Activated T-helper 2 cell treated with anti-CD3 and anti-CD28 coated beads, Interferon-gamma antibody, Interleukin-2, Interleukin-4, amounts not matched to agents 10 μg/mL and 5 μg/mL and 100 μg/mL, durations not matched to agents 14 hours and 24 hours and 36 hours (primary cell): ENCODE data around the gene DBNL. TPM values are rescaled to one million over a fixed set of nuclear protein-coding genes. Genes with fewer than 3 reads are reported as not detected.

Source experiments
- DNase-seq: peaks from one replicate; pipeline ENCODE4 v3.0.0; 2021; ENCODE audit warnings: low spot score
- H3K27ac Mint-ChIP-seq: one replicate; pipeline ENCODE4 v1.8.0; 2021; ENCODE audit warnings: mixed read lengths
- H3K27me3 Mint-ChIP-seq: one replicate; pipeline ENCODE4 v1.8.0; 2021; ENCODE audit warnings: low read depth, mixed read lengths
- H3K36me3 Mint-ChIP-seq: one replicate; pipeline ENCODE4 v1.8.0; 2021; ENCODE audit warnings: low read depth, mixed read lengths
- H3K4me1 Mint-ChIP-seq: one replicate; pipeline ENCODE4 v1.8.0; 2021; ENCODE audit warnings: low read depth, mixed read lengths
- H3K4me3 Mint-ChIP-seq: one replicate; pipeline ENCODE4 v1.8.0; 2021; ENCODE audit warnings: low read depth, mild to moderate bottlenecking, moderate library complexity, mixed read lengths
- H3K9me3 Mint-ChIP-seq: one replicate; pipeline ENCODE4 v1.8.0; 2021; ENCODE audit warnings: mixed read lengths
- intact Hi-C: fragments of 100-400 bp; cut with micrococcal nuclease; formaldehyde crosslinking; loops from one replicate; pipeline ENCODE4 v1.15.1; 2023
- total RNA-seq: library from RNA; stranded (reverse); gene quantifications from 2 replicates; pipeline ENCODE4 v1.2.3, GENCODE V29; 2022

The DBNL gene
- total RNA-seq, 1 donor from 2014 or later: 143 TPM

DNA sequence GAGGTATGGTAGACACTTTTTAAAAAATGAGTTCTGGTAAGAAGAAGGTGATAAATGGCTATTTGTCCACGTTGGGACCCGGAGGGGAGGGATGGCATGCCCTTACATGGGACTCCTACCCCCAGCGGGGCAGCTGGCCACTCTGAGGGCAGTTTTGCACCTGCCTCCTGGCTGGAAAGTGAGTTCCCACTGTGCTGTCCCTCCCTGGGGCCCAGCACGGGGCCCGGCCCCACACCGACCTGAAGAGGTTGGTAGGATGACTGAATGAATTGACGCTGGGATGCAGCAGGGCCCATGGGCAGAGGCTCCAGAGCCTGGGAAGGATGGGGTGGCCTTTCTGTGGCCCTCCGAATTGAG lies 59.0 kb downstream of the DBNL start:
- Mint-ChIP-seq H3K27ac (peak overlapping the region; percentile 38), H3K9me3 (no peaks in the 10 kb centered on the region), H3K4me1 (peaks cover 11% of the 10 kb centered on the region), H3K36me3 (peaks cover 3% of the 10 kb centered on the region), H3K4me3 (peak overlapping the region; percentile 75), H3K27me3 (peaks cover 5% of the 10 kb centered on the region)
- intact Hi-C loops: no loop called here
- no peak for DNase-seq

DNA sequence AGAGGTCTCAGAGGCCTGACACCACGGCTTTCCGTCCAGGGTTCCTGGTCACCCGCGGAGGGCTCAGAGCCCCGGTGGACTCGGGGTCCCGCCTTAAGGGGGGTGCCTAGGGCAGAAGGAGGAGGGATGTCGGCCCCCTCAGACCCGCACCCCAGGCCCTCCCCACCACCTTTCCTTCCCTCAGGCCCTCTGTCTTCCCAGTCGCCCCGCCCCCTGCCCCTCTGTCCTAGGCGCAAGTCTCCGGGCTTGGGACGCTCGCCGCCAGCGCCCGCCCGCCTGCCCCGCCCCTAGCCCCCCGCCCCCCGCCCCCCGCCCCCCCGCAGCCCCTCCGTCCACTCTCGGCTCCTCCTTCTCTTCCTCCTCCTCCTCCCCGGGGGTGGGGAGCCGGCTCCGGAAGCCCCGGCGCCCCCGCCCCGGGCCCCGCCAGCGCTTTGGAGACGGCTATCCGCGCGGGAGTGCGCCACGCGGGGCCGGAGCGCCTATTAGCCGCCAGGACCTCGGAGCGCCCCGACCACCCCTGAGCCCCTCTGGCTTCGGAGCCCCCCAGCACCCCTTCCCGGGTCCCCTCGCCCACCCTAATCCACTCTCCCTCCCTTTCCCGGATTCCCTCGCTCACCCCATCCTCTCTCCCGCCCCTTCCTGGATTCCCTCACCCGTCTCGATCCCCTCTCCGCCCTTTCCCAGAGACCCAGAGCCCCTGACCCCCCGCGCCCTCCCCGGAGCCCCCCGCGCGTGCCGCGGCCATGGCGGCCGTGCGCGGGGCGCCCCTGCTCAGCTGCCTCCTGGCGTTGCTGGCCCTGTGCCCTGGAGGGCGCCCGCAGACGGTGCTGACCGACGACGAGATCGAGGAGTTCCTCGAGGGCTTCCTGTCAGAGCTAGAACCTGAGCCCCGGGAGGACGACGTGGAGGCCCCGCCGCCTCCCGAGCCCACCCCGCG lies 59.7 kb downstream of the DBNL start, which contains the start of gene AEBP1:
AEBP1 (plus strand) TSS at position 423 of the 937 bp plus-strand sequence; CDS start at position 744, 321 bp downstream.
- Mint-ChIP-seq H3K36me3 (peaks cover 3% of the 10 kb centered on the region), H3K27ac (peak within 1 kb of the TSS; percentile 38), H3K4me3 (peak within 1 kb of the TSS; percentile 79), H3K9me3 (no peaks in the 10 kb centered on the region), H3K27me3 (peaks cover 5% of the 10 kb centered on the region), H3K4me1 (peaks cover 11% of the 10 kb centered on the region)
- DNase-seq: no peak
- intact Hi-C loops: no loop called here

DNA sequence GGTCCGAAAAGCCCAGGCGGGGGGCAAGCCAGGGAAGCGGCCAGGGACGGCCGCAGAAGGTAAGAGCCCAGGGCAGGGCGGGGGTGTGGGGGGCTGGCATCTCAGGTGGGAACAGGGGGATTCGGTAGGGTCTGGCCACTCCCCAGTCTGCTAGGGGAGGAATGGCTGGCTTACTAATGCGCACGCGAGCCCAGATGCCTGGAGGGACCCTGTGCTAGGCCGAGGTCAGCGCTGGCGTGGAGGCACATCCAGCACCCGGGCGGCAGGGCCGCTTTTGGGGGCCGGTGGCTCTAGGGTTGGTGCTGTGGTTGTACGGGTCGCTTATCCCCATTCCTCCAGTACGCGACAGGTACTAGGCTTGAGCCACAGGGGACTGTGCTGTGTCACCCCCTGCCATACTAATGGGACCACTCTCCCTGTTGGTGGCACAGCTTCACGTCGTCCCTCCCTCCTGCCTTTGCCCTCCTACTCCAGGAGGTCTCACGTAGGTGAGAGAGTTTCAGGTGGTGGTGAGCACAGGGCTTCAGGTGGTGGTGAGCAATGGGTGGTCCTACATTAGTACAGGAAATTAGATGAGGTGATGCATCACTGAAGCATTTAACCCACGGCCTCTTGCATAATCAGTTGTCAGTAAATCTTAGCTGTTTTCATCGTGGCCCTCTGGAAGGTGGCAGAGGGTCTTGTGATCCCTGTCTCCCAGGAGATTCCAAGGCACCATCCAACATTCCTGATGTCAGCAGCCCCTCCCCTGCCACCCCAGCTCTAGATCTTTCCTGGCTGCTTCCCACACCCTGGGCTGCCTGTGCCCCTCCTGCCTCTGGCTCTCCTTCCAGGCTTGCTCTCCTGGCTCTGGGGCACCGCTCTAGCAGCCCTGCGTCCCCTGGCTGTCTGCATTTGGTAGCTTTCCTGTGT lies 60.6 kb downstream of the DBNL start:
- no peak for DNase-seq
- intact Hi-C loops: no loop called here
- peak overlapping the region; percentile 38 for H3K27ac Mint-ChIP-seq
- H3K9me3 Mint-ChIP-seq: no peaks in the 10 kb centered on the region
- peaks cover 9% of the 10 kb centered on the region for H3K4me1 Mint-ChIP-seq
- H3K36me3 Mint-ChIP-seq: peaks cover 3% of the 10 kb centered on the region
- H3K4me3 Mint-ChIP-seq: peak overlapping the region; percentile 79
- peaks cover 5% of the 10 kb centered on the region for H3K27me3 Mint-ChIP-seq

DNA sequence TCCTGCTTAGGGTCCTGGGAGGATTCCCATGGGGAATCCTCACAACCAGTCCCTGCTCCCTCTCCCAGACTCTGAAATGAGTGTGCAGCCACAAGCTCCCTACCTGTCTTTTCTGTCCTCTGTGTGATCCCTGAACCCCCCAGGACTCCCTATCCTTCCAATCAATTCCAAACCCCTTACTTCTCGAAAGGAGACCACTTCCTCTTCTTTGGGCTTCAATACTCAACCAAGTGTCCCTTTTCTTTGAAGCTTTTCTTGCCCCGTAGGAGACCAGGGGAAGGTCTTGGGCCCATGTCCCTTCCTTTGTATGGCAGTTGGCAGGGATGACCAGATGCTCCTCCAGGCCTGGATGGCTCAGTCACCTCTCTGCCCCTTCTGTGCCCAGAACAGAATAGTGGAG lies 61.3 kb downstream of the DBNL start:
- Mint-ChIP-seq H3K36me3 (peaks cover 3% of the 10 kb centered on the region), H3K27ac (peak overlapping the region; percentile 38), H3K27me3 (peaks cover 5% of the 10 kb centered on the region), H3K4me3 (peak overlapping the region; percentile 69), H3K4me1 (peaks cover 9% of the 10 kb centered on the region), H3K9me3 (no peaks in the 10 kb centered on the region)
- intact Hi-C loops: no loop called here
- DNase-seq: no peak

DNA sequence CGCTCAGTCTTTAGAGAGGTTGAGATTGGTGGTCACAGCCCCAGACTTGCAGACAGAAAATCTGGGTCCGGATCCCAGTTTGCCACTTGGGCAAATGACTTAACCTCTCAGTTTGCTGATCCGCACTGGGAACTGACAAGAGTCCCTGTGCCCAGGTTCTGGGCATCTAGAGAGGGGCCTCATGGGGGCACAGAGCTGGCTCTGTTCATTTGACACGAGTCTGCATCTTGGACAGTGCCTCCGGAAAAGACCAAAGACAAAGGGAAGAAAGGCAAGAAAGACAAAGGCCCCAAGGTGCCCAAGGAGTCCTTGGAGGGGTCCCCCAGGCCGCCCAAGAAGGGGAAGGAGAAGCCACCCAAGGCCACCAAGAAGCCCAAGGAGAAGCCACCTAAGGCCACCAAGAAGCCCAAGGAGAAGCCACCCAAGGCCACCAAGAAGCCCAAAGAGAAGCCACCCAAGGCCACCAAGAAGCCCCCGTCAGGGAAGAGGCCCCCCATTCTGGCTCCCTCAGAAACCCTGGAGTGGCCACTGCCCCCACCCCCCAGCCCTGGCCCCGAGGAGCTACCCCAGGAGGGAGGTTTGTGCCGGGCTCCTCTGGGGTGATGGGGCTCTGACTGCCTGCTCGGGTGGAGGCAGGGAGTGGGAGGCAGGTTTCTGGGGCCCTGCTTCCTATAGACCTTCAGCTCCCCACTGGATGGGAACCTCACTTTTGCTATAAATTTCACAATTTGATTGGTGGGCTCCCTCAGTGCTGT lies 62.0 kb downstream of the DBNL start:
- H3K4me3 Mint-ChIP-seq: peak overlapping the region; percentile 69

DNA sequence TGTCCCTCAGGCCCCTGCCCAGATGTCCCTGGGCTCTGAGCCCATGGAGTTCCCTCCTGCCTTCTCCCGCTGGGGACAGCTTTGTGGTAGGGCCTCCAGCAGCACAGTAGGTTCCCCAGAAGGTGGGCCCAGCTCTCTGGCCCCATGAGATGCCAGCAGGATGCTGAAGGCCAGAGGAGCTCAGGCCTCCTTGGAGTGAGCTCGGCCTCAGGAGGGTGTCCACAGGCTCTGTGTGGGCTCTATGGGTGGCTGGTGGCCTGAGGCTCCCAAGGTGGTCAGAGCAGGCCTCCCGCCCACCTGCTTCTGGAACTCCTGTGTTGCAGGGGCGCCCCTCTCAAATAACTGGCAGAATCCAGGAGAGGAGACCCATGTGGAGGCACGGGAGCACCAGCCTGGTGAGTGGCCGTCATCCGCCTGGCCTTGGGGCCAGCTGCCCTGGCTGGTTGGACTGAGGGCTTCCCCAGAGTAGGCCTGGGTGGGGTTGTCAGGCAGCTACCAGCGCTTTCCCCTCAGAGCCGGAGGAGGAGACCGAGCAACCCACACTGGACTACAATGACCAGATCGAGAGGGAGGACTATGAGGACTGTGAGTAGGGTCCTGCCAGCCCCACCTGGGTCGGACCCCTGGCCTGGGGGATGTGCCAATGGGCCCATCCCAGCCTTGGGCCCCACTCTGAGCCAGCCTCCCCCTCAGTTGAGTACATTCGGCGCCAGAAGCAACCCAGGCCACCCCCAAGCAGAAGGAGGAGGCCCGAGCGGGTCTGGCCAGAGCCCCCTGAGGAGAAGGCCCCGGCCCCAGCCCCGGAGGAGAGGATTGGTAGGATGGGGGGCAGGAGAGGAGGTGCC lies 62.8 kb downstream of the DBNL start:
- no peak for DNase-seq
- Mint-ChIP-seq H3K36me3 (peaks cover 8% of the 10 kb centered on the region), H3K4me3 (no peak overlapping the region), H3K9me3 (no peaks in the 10 kb centered on the region), H3K4me1 (peaks cover 9% of the 10 kb centered on the region), H3K27me3 (peaks cover 5% of the 10 kb centered on the region), H3K27ac (no peak overlapping the region)
- intact Hi-C loops: no loop called here

More for the DNA sequence above, 62.0 kb downstream of the DBNL start:
- H3K36me3 Mint-ChIP-seq: peaks cover 3% of the 10 kb centered on the region
- intact Hi-C loops: no loop called here
- peaks cover 9% of the 10 kb centered on the region for H3K4me1 Mint-ChIP-seq
- H3K27me3 Mint-ChIP-seq: peaks cover 5% of the 10 kb centered on the region
- H3K9me3 Mint-ChIP-seq: no peaks in the 10 kb centered on the region
- H3K27ac Mint-ChIP-seq: no peak overlapping the region
- DNase-seq: no peak

DNA sequence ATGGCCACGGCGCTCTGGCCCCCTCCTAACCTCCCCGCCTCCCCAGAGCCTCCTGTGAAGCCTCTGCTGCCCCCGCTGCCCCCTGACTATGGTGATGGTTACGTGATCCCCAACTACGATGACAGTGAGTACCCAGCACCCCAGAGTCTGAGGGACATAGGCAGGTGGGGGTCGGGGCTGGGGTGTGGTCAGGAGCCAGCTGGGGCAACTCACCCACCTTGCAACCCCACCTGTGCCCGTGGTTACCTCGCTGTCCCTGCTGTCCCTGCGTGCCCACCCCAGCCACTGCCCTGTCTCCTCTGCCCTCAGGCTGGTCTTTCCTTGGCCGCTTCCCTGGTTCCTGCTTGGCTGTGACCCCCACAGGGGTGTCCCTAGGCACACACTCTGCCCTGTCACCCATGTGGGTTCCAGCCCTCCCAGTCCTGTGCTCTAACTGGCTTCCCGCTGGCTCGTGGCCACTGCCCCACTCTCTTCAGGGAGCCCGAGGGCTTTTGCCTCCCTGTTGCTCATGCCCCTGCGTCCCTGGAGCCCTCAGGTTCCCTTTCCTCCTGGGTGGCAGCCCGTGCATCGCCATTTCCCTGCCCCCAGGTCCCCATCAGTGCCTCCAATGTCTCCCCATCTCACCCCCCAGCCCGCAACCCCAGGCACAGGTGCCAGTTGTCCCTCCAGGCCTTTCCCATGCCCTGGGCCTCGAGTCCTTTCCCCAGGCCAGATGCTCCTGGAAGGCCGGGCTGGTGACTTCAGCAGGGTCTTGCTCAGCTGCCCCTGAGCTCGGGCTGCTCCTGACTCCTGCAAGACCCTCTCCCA lies 63.7 kb downstream of the DBNL start:
- no peak for DNase-seq
- intact Hi-C loops: no loop called here
- H3K27ac Mint-ChIP-seq: no peak overlapping the region
- no peaks in the 10 kb centered on the region for H3K9me3 Mint-ChIP-seq
- no peak overlapping the region for H3K4me3 Mint-ChIP-seq
- H3K4me1 Mint-ChIP-seq: peaks cover 9% of the 10 kb centered on the region
- peaks cover 4% of the 10 kb centered on the region for H3K27me3 Mint-ChIP-seq
- peaks cover 13% of the 10 kb centered on the region for H3K36me3 Mint-ChIP-seq

DNA sequence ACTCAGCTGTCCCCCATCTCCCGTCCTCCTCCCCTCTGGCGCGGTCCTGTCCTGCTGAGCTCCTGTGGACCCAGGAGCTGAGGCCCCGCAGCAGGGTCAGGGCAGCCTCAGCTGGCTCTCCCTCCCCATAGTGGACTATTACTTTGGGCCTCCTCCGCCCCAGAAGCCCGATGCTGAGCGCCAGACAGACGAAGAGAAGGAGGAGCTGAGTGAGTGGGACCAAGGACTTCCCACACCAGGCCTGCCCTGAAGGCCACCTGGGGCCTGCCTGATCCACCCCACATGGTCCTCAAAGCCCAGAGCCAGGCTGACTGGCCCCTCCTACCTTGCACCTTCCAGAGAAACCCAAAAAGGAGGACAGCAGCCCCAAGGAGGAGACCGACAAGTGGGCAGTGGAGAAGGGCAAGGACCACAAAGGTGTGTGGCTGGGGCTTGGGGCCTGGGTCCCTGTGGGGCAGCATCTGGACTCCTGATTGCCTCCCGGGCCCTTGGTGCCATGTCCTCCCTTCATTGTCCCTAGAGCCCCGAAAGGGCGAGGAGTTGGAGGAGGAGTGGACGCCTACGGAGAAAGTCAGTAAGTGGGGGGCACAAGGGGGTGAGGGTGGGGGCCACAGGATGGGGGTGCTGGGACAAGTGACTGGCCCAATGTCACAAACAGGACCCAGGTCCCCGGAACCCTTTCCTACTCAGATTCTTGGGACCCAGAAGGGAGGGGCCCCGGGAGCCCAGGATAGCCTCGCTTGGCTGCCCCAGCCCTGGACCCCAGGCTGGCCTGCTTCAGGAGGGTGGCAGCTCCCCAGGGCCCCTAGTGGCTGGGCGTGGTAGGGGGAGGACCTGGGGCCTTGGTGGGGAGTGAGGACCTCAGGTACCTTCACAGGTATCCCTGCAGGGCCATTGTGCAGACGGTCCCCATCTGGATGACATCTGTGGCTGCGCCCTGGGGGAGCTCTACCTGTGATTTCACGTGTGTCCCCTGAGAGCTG lies 64.6 kb downstream of the DBNL start:
- no peaks in the 10 kb centered on the region for H3K9me3 Mint-ChIP-seq
- intact Hi-C loops: no loop called here
- peaks cover 8% of the 10 kb centered on the region for H3K4me1 Mint-ChIP-seq
- H3K4me3 Mint-ChIP-seq: no peak overlapping the region
- DNase-seq: no peak
- H3K27me3 Mint-ChIP-seq: peaks cover 2% of the 10 kb centered on the region
- H3K36me3 Mint-ChIP-seq: peaks cover 20% of the 10 kb centered on the region
- no peak overlapping the region for H3K27ac Mint-ChIP-seq

DNA sequence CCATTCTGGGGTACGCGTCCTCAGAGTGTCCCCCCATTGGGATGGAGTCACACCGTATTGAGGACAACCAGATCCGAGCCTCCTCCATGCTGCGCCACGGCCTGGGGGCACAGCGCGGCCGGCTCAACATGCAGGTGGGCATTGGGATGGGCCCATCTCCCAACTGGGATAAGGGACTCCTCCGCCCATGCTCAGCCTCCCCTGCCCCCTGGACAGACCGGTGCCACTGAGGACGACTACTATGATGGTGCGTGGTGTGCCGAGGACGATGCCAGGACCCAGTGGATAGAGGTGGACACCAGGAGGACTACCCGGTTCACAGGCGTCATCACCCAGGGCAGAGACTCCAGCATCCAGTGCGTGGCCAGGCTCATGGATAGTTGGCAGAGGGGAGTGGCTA lies 65.5 kb downstream of the DBNL start:
- intact Hi-C loops: no loop called here
- H3K9me3 Mint-ChIP-seq: no peaks in the 10 kb centered on the region
- H3K4me3 Mint-ChIP-seq: no peak overlapping the region
- H3K36me3 Mint-ChIP-seq: peaks cover 26% of the 10 kb centered on the region
- peaks cover 2% of the 10 kb centered on the region for H3K27me3 Mint-ChIP-seq
- no peak for DNase-seq
- peaks cover 8% of the 10 kb centered on the region for H3K4me1 Mint-ChIP-seq
- no peak overlapping the region for H3K27ac Mint-ChIP-seq

DNA sequence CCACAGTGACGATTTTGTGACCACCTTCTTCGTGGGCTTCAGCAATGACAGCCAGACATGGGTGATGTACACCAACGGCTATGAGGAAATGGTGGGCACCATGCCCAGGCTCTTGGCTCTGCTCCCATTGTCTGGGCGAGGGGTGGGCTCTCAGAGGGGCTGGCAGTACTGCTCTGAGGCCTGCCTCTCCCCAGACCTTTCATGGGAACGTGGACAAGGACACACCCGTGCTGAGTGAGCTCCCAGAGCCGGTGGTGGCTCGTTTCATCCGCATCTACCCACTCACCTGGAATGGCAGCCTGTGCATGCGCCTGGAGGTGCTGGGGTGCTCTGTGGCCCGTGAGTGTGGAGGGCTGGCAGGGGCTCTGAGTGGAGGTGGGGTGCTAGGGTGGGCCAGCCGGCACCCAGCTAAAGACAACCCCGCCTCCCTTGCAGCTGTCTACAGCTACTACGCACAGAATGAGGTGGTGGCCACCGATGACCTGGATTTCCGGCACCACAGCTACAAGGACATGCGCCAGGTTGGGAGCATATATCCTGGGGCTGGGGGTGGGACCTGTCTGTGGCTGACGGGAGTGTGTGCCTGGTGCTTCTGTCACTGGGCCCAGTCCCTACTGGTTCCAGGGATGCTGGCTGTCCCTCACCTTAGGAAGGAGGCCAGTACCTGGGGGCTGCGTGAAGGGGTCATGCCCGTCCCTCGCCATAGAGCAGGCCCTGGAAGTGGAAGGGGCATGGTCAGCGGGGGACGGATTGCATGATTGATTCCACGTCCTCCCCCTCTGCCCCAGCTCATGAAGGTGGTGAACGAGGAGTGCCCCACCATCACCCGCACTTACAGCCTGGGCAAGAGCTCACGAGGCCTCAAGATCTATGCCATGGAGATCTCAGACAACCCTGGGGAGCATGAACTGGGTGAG lies 66.5 kb downstream of the DBNL start:
- intact Hi-C loops: no loop called here
- H3K4me1 Mint-ChIP-seq: peaks cover under 1% of the 10 kb centered on the region
- no peaks in the 10 kb centered on the region for H3K9me3 Mint-ChIP-seq
- H3K27me3 Mint-ChIP-seq: no peaks in the 10 kb centered on the region
- DNase-seq: no peak
- H3K27ac Mint-ChIP-seq: no peak overlapping the region
- peaks cover 32% of the 10 kb centered on the region for H3K36me3 Mint-ChIP-seq
- H3K4me3 Mint-ChIP-seq: no peak overlapping the region
